Activated CD8-positive, alpha-beta memory T cell treated with anti-CD3 and anti-CD28 coated beads for 1 hour (primary cell): Measurements from ENCODE around the gene ASCL5.
"Not testable (repeated sequence)": the region's sequence is repeated elsewhere in the genome, so short reads cannot be mapped to it uniquely, and the experiment has no call there.

Source experiments
- DNase-seq, 2 donors: peaks; one replicate each; pipeline ENCODE4 v3.0.0-alpha.2; 2020; ENCODE audit warnings: low read depth in 1 of 2; ENCODE audit errors: extremely low read depth in 1 of 2

ASCL5 gene, protein sequence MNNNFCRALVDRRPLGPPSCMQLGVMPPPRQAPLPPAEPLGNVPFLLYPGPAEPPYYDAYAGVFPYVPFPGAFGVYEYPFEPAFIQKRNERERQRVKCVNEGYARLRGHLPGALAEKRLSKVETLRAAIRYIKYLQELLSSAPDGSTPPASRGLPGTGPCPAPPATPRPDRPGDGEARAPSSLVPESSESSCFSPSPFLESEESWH

DNA sequence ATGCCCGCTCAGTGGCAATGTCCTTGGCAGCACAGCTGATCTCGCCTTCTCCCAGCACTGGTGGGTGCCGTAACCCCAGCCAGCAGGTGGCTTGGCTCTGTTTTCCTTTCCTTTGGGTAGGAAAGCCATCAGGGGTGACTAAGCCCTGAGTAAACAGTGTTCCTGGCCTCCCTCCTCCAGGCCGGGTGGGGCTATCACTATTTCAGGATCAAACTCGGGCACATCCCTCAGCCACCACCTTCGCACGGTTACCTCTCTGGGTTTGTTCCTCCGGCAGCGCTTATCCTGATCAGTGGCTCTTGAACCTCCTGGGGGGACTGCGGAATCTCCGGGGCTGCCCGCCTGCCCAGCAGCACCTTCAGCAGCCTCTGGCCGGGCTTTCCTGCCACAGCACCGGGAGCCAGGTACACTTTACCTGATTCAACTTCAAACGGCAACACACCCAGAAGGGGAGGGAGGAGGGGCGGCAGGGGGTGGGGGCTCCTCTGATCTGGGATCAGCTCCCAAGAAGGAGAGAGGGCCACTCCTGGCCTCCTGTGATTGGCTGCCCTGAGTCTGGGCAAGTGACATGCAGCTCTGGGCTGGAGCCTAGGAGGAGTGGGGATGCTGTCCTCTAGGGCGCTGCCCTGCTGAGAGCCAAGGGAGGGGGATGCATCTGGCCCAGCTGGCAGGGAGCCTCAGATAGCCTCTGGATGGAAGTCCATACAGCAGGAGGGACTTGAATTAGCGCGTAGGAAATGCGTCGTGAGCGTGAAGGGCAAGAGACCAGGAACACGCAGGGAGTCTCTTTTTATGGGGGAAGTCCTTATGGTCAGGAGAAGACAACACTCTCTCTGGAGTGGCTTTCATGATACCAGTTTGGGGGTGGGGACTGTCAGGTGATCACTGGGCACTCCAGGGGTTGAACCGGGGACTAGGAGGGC is at the start of gene ASCL5:
ASCL5 (minus strand) TSS at position 353 of the 923 bp plus-strand sequence. CDS start 11,812 bp downstream, outside the sequence.
- DNase-seq: no peak

DNA sequence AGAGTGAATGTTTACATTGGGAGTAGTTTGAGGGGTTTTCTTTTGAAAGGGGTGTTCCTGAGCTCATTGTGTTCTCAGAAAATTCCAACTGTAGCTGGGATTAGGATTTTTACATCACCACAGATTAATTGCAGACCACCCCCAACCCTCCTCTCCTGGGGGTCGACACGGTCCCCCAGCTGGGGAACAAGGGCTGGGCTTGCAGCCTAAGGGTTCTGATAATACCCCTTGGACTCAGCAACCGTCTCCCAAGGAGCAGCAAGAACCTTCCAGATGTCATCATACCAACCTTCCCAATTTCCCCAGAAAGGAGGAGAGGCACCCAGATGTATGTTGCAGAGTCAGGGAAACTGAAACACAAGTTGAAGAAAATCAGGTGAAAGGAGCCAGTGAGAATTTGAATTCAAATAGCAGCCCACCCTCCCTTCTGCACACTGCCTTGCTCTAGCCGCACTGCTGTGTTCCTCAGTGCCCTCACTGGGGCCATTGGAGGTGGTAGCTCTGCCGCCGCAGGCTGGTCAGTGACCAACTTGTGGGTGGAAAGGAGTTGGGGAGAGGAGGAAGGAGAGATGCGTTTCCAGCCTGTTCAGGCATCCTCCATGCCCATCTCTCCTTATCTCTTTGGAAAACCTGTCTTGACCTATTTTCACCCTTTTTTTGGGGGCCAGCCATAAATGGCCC is 49.0 kb upstream of the ASCL5 start:
- no peak for DNase-seq

DNA sequence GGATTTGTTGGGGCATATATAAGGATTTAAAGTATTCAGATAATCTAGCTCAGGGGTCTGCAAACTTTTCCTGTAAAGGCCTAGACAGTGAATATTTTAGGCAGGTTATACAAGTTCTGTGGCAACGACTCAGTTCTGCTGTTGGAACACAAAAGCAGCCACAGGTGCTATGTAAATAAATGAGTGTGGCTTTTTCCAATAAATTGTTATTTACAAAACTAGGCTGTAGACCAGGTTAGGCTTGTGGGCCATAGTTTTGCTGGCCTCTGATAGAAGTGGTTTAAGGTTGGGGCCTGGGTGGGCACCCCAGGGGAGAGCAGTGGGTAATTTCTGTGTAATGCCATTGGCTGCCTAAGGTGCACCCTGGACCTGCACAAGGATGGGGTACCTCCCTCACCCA is 46.8 kb upstream of the ASCL5 start:
- no peak for DNase-seq

DNA sequence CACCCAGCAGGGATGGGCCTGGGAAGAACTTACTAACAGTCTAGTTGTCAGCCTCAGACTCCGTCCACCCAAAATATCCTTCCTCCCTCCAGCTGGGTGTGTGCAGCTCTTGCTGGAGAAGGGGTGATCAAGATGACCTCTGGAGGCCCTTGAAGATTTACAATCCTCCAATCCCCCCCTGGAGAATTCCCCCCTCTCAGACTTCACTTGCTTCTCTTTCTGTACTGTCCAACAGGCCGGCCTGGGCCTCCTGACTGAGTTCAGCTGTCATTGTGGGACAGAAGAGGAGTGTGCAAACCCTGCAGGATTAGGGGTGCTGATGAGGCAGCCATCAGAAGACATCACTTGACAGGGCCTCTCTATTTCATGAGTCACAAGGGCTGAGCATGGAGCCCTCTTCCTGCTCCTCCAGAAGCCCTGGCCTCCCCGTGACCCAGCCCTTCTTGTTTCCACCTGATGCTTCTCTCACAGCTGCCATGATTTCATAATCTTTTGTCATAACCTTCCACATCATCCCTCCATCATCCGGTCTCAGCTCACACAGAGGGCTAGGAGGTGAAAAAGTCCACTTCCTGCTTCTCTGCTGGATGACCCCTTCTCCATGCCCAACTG is 46.1 kb upstream of the ASCL5 start:
- DNase-seq: no peak

DNA sequence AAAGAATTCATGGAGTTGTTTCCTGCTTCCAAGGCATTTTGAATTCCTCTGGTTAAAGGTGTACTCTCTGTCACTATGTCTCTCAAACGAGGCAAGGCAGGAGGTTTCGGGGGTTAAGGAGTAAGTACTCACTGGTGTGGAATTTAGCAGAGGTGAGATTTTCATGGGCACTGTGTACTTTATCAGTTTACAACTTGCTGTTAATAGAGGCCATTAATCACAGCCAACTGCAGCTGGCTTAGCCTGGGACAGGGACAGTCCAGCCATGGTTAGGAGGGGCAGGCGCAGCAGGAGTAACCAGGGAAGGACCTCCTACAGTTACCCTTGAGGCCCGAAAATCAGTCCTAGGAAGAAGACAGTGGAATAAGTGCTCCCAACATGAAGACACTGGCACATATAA is 45.3 kb upstream of the ASCL5 start:
- no peak for DNase-seq

DNA sequence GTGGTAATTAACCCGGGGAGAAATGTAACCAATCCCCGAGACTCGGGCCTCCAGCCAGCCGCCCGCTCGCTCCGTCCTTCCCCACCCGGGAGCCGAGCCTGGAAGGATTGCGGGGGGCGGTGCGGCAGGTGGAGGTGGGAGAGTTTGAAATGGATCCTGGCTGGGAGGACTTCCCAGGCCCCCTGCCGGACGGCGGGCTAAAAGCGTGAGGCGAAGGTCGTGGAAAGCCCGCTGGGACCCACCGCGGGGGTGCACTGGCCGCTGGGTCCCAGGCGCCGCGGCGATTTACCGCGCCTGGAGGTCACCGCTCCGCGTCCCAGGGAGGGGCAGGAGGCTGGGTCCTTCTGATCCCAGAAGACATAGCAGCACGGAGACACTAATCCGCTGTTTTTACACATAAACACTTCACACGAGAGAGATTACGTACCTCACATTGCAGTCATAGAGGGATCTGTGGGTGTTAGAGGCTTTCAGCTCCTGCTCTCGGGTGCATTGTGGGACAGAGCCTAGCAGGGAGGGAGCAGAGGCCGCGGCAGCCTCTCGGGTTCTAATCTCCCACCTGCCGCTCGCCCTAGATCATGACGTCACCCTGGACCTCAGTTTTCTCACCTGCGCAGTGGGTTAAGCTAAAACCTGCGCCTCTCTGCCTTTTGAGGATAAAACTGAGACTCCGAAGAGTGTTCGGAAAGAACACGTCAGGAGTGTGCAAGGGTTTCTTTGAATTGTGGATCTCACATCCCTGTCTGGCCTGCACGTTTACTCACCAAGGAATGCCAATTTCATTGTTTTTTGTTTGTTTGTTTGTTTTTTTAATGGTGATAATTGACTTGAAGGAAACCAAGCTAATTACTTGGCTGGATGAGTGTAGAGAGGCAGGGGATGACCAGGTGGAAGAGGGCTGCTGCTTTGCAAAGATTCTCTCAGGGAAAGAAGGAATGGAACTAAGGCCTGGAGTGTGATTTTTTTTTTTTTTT is 44.4 kb upstream of the ASCL5 start:
- DNase-seq: peak in 1 of 2 donors; percentile 14

DNA sequence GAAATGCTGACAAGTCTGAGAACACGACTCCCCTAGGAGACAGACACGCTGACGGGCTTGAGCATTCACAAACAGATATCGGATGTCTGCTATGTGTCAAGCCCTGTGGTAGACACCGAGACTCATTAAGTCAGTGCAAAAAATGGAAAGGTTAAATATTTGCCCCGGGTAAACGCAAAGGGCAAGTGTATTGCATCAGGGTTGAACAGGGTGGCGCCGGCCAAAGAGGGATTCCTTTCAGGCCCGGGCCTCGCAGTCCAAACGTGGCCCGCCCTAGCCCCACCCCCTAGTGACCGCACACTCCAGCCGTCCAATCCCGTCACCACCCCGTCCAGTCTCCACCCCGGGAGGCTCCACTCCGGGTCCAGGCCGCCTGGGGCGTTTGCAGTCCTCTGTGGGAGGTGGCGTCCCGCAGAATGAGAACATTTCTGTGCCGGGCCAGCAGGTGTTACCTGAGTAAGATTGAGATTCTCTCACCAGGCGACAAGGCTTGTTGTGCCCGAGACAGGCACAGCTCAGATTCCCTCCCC is 43.6 kb upstream of the ASCL5 start:
- peak; percentile 33 to 34 for DNase-seq

DNA sequence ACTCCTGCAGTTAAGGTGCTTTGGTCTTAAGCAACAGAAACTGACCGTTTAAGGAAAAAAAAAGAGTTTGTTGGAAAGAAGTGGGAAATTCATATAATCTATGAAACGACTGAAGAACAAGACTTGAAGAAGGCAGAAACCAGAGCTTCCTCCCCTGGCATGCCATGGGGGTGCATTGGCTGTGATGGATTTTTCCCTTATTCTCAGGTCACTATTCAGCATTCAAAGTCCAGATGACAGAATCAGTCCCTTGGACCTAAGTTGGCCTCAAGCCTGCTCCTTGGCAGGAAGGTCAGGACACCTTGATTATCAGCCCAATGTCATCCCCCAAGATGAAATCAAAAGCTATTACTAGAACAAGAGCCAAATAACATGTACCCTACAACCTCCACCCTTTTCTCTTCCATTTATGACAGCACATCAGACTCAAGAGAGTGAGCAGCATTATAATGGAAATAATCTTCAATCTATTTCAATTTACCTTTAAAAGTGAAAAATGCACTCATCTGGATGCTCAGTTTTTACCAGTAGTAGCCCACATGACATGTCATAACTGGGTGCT is 43.1 kb upstream of the ASCL5 start:
- no peak for DNase-seq

DNA sequence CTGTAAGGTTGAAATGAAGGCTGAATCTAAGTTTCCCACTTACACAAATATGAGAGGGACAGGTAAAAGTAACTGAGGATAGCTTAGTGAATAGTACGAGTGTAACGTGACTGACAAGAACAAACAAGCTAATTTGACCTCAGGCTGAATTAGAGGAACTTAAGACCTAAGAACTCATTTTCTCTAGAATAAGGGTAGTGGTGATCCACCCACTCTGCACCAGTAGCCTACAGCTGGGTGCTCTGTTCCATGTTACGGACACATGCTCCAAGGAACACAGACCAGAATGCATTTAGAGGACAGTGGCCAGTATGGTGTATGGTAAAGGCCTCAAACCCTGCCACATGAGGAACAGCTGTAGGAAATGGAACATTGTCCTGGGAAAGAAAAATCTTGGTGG is 42.2 kb upstream of the ASCL5 start:
- DNase-seq: no peak

DNA sequence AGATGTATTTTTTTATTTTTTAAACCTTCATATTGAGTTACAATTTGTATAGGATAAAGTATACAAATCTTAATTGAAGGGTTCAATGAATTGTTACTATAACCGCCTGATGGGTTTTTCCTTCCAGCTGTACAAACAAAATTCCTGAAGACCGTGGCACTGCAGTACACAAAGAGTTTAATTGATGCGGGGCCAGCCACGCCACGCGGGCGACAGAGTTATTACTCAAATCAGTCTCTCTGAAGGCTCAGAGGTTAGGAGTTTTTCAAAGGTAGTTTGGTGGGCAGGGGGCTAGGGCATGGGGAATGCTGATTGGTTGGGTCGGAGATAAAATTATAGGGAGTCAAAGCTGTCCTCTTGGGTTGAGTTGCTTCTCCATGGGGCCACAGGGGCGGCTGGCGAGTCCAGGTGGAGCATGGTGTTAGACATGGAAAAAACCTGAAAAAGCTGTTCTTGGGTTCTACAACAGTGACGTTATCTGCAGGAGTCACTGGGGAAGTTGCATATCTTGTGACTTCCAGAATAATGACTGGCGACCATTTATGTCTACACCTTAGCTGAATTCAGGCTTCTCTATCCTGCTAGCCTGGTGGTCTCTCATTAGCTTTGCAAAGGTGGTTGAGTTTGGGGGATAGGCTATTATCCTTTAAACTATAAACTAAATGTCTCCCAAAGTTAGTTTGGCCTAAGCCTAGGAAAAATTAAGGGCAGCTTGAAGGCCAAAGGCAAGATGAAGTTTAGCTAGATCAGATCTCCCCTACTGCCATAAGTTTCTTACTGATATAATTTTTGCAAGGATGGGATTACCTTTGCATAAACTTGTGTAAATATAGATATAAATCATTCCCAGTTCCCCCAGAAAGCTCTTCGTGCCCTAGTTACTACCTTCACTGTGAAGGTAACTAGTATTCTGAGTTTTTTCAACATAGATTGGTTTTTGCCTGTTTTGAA is 40.3 kb upstream of the ASCL5 start:
- DNase-seq: no peak

DNA sequence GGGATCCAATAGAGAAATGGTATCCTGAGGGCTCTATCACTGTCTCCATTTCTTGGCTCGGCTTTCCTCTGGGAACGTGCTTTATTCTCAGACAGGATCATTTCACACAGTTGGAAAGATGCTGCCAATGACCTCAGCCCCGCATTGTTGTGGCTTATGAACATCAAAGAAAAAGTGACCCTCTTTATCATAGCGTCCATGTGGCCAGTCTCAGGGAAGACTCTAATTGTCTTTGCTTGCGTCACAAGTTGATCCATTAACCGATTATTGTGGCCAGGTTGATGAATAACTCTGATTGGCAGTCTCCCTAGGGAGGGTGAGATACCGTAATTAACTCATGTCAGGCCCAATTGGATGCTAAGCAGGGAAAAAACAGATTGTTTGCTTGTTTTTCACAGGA is 37.7 kb upstream of the ASCL5 start:
- no peak for DNase-seq

DNA sequence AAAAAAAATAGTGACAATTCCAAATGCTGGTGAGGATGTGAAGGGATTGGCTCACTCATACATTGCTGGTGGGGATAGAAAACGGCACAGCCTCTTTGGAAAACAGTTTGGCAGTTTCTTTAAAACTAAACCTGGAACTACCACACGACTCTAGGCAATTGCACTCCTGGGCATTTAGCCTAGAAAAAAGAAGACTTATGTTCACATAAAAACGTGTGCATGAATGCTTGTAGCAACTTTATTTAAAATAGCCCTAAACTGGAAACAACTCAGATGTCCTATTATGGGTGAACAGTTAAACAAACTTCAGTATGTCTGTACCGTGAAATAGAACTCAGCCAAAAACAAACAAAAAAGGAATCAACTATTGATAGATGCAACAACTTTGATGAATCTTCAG is 36.7 kb upstream of the ASCL5 start:
- no peak for DNase-seq

DNA sequence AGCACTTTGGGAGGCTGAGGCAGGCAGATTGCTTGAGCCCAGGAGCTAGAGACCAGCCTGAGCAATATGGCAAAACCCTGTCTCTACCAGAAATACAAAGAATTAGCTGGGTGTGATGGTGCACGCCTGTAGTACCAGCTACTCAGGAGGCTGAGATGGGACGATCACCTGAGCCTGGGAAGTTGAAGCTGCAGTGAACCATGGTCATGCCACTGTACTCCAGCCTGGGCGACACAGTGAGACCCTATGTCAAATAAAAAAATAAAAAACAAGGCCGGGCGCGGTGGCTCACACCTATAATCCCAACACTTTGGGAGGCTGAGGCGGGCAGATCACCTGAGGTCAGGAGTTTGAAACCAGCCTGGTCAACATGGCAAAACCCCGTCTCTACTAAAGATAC is 36.1 kb upstream of the ASCL5 start:
- not testable (repeated sequence) for DNase-seq

DNA sequence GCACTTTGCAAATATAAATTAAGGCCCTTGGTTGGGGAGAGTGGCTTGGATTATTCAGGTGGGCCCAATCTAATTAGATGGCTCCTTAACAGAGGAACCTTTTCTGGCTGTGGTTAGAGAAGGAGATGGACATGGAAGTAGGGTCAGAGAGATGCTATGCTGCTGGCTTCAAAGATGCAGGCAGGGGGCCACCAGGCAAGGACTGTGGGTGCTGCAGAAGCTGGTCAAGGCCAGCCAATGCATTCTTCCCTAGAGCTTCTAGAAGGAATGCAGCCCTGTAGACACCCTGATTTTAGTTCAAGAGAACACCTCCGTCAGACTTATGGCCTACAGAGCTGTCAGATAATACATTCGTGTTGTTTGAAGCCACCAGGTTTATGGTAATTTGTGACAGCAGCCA is 31.0 kb upstream of the ASCL5 start:
- no peak for DNase-seq

DNA sequence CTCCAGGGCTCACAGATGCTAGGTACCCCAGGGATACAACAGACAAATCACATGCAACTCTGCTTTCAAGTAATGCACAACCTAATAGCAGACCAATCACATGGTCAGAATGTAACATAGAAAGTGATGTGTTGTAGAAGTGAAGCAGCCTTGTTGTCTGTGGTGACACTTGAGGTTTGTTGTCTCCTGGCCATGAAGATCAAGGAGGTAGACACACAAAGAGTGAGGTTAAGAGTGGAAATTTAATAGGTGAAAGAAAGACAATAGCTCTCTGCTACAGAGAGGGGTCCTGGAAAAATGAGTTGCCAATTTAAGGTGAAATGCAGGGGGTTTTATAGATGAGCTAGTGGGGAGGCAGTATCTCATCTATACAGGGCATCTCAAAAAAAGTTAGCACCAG is 29.8 kb upstream of the ASCL5 start:
- DNase-seq: no peak

DNA sequence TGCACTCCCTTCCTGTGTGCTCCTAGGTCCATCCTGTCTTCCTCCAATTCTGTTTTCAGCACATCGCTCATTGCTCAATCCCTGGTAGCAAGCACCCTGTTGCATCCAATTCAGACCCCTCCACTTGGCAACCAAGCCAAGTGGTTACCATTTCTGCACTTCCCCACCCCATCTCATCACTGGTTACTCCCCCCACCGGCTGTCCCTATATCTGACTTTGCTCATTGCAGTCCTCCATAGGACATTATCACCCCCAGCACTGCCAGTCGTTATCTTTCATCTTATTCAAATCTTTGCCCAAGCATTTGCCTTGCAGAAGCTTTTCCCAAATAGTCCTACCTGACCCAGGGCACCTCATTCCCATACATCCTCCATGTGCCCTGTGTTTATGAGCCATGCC is 29.4 kb upstream of the ASCL5 start:
- DNase-seq: no peak

DNA sequence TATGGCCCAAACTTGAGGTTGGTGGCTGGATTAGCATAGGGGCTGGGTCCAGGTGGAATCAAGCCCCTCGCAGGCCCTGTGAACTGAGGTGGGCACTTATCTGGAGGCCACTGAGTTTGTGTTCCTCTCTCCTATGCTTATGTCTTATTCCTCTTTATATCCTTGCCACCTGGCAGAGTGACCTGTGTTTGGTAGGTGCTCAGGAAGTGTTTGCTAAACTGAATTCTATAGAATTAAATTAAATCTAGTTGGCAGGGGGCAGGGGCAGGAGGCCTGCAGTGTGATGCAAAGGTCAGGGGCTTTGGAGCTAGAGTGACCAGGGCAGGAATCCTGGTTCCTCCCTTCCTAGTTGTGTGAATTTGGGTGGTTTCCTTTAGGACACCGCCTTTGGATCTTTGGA is 28.4 kb upstream of the ASCL5 start:
- DNase-seq: no peak

DNA sequence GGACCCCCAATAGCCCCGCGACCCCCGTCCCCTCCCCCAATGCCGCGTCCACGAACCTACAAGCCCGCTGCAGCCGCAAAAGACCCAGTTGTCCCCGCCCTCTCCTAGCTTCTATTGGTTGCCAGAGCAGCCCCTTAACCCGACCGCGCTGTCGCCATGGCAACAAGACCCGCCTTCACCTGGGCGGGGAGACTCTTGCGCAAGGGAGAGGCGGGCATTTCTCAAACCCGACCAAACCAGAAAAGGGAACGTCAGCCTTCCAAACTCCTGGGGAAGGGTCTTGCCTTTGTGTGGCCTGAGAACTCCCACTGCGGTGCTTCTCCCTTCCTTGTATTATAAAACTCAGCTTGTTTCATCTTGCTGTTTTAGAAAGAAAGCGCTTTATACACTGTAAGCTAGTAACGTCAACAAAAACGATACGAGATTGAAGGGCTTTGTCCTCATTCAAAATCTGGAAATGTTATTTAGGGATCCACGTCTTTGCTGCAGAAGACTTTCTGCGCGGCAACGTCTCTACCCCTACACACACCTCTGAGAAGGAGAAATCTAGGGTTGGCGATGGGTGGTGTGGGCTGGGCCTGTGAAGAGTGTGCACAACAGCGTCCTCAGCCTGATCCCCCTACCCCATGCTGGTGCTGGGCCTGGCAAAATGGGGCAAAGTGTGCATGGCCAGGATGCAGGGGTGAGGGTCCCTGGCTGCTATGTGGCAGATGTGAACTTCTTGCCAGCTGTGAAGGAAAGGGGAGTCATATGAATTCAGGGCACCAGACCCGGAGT is 27.6 kb upstream of the ASCL5 start, which contains the start of gene TMEM9:
TMEM9 (minus strand) TSS at position 86 of the 777 bp plus-strand sequence. CDS start 551 bp downstream, outside the sequence.
- peak; percentile 97 to 99 for DNase-seq
